Right ventricle myocardium superior (tissue), 1 donor: Measurements from ENCODE around the gene ZFP64. TPM values are rescaled to one million over a fixed set of nuclear protein-coding genes. Genes with fewer than 3 reads are reported as not detected.

Experiments
- ATAC-seq: fragments of 200-7000 bp; cut with Tn5 transposase; one replicate; pipeline ENCODE4 v1.9.1; 2020; ENCODE audit warnings: mild to moderate bottlenecking; ENCODE audit not compliant: poor library complexity
- DNase-seq: peaks from one replicate; pipeline ENCODE4 v3.0.0-alpha.2; 2020
- intact Hi-C: fragments of 100-400 bp; cut with DNase I; formaldehyde crosslinking; loops from one replicate; pipeline ENCODE4 v1.11.2; 2022
- total RNA-seq: library from RNA; stranded (reverse); fragmentation: NEBNext Ultra II Directional; extraction: Animal tissue kit (Norgen Biotek cat#: 25700); gene quantifications from one replicate; pipeline ENCODE4 v1.2.1, GENCODE V29; 2021
- donor health status: DM: no; HTN: yes; CAD: no; lungs with severe emphysema.

Gene ZFP64
- total RNA-seq, 1 donor from 2014 or later, result 7.9 TPM

DNA sequence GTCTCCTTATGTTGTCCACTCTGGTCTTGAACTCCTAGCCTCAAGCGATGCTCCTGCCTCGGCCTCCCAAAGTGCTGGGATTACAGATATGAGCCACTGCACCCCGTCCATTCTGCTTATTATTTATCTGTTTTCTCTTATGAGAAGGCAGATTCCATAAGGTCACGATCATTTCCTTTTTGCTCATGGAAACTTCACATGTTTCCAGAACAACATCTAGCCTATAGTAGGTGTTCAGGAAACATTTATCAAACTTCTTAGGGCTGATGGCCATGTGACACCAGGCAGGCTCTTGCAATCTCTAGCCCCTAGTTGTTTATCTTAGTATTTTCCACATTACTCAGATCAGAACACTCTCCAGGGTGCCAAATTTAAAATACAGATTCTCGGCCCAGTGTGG is 61.2 kb downstream of the ZFP64 start:
- intact Hi-C loops, result no loop called here
- DNase-seq (no peak), ATAC-seq (no peak)

DNA sequence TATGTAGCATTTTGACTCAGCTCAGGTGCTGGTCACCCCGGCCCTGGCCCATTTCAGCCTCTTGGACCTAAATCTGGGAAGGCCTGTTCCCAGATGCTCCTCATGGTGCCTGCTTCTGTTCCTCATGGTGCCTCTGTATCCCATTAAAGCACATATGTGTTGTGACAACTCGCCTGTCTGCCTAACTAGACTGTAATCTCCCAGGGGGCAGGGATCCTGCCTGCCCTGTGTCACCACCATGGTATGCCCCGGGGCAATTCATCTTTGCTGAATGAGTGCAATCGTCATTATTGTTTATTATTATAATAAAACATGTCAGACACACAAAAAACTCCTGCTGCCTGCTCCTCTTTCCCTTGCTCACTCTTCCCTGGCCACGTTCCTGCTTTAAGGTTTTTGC is 62.0 kb downstream of the ZFP64 start:
- DNase-seq (no peak), ATAC-seq (no peak)
- intact Hi-C loops, result no loop called here

GRCh38 chr20:52127309-52127708 is 64.3 kb downstream of the ZFP64 start:
- DNase-seq, result no peak
- intact Hi-C loops, result no loop called here
- no peak for ATAC-seq

GRCh38 chr20:52124821-52125220 is 66.8 kb downstream of the ZFP64 start:
- intact Hi-C loops, result no loop called here
- ATAC-seq (no peak), DNase-seq (no peak)

- ATAC-seq, result no peak
- intact Hi-C loops, result no loop called here
- no peak for DNase-seq
Measured at GRCh38 chr20:52118696-52119095, 72.9 kb downstream of the ZFP64 start.

GRCh38 chr20:52118016-52118623 is 73.5 kb downstream of the ZFP64 start:
- intact Hi-C loops, result no loop called here
- ATAC-seq, result no peak
- no peak for DNase-seq

DNA sequence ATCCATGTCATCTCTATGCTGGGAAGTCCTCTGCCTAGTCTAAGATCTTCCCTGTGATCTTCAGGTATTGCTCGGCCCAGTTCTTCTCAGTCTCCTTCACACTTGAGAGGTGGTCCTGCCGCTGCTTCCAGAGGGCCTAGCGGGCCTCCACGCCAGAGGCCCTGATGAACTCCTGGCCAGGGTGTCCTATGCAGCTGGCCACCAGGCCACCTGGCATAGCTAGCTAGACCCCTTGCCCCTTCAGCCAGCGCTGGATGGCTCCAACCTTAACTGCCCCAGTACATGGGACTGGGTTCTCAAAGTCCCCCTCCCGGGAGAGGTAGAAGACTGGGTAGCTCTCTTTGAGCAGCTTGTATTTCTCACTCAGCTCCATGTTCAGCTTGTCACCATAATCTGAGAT is 81.1 kb downstream of the ZFP64 start:
- intact Hi-C loops, result no loop called here
- DNase-seq (no peak), ATAC-seq (no peak)

- no peak for DNase-seq
- intact Hi-C loops, result no loop called here
- ATAC-seq, result no peak
Measured at GRCh38 chr20:52105442-52106422, 85.8 kb downstream of the ZFP64 start.

DNA sequence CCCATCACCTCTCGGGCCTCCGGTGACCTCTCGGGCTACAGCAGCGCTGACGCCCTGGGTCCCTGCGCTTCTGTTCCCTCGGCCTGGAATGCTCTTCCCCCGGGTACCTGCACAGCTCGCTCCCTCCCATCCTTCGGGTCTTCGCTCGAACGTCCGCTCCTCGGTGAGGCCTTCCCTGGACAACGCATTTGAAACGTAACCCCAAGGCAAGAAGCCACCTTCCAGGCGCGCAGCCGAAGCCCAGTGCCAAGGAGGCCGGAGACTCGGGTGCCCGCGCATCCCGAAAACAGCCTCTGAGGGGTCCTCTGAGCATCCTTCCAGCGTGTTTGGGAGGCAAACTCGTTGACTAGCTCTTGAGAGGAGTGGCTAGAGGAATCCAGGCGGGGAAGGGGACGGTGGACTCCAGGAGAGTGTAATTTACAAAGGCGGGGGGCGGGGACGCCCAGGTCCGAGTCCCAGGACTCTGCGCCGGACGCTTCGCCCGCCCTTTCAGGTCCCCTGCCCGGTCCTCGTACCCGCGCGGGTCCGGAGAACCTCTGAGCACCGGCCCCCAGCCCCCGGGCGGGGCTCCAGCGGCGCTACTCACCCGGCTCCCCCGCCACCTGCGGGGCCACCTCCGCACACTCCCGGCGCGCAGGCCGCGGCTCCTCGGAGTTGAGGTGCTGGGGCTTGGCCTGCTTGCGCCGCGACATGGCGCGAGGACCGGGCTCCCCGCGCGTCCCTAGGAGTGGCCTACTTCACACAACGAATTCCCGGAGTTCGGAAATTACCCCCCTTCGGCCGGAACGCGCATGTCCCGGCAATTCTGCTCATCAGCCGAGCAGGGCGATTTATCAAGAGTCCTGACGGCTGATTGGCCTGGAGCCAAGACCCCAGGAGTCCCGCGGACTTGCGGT is 86.8 kb downstream of the ZFP64 start:
- DNase-seq (no peak), ATAC-seq (peak; percentile 53)
- intact Hi-C loops, result no loop called here

DNA sequence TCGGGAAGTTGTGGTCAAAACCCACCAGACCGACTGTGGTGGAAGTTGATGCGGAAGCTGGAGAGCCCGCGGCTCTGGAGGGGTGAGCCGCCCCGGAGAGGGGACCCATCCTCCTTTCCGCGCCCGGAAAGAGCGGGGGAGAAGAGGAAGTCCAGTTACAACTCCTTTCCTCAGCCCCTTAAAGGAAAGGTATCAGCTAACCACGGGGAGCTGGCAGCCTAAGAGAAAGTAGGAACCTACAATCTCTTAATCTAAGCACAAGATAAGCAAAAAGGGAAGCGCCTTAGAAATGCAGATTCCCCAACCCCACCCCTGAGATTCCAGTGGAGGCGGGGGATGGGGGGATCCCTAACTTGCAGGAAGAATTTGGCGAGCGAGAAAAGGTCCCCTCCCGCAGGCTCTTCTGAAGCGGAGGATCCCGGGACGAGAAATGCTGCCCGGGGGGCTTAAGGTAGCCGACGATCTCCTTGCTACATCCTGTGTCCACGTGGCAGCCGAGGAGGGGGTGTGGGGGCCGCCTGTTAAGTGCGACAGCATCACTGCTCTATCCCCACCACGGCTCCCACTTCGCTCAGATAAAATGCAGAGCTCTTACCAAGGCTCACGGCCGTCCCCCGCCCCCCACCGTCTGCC is 87.5 kb downstream of the ZFP64 start:
- no peak for ATAC-seq
- no peak for DNase-seq
- intact Hi-C loops, result no loop called here

GRCh38 chr20:52103335-52103912 is 88.2 kb downstream of the ZFP64 start:
- DNase-seq (no peak), ATAC-seq (no peak)
- intact Hi-C loops, result no loop called here

DNA sequence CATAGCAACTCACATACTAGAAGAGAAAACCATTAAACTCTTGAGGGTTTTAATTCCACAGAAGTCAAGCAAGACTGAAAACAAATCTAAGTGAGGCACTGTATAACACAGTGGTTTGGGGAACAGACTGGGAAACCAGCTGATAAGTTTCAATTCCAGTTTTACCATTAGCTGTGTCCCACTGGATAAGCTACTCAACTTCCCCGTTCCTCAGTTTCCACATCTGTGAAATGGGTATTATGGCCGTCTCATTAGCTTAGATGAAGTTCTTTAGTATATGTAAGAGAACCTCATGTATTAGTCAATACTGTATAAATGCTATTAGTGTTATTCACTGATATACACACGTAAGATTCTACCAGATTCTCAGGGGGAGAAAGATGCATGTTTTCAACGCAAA is 89.0 kb downstream of the ZFP64 start:
- intact Hi-C loops, result no loop called here
- no peak for DNase-seq
- ATAC-seq, result no peak

DNA sequence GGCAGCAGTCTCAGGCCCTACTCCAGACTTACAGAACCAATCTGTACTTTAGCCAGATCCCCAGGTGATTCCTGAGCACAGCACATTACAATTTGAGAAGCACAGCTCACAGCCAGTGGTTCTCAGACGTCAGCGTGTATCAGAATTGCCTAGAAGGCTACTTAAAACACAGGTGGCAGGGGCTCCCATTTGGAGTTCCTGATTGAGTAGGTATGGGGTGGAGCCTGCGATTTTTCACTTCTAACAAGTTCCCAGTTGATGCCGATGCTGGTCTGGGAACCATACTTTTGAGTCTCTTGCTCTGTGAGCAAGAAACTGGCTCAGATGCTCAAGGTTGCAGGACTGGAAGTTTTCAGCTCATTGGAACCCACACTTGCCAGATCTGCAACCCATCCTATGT is 89.5 kb downstream of the ZFP64 start:
- no peak for ATAC-seq
- DNase-seq, result no peak
- intact Hi-C loops, result no loop called here
